ENCODE measurements around the gene CELF1.
"Not testable (repeated sequence)": the region's sequence is repeated elsewhere in the genome, so short reads cannot be mapped to it uniquely, and the experiment has no call there.

DNA sequence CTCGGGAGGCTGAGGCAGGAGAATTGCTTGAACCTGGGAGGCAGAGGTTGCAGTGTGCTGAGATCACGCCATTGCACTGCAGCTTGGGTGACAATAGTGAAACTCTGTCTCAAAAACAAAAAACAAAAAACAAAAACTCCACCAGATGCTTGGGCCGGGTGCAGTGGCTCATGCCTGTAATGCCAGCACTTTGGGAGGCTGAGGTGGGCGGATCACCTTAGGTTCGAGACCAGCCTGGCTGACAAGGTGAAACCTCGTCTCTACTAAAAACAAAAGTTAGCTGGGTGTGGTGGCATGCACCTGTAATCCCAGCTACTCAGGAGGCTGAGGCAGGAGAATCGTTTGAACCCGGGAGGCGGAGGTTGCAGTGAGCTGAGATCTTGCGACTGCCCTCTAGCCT is 11.4 kb upstream of the CELF1 start:
- TF ChIP-seq, protein P1, sequence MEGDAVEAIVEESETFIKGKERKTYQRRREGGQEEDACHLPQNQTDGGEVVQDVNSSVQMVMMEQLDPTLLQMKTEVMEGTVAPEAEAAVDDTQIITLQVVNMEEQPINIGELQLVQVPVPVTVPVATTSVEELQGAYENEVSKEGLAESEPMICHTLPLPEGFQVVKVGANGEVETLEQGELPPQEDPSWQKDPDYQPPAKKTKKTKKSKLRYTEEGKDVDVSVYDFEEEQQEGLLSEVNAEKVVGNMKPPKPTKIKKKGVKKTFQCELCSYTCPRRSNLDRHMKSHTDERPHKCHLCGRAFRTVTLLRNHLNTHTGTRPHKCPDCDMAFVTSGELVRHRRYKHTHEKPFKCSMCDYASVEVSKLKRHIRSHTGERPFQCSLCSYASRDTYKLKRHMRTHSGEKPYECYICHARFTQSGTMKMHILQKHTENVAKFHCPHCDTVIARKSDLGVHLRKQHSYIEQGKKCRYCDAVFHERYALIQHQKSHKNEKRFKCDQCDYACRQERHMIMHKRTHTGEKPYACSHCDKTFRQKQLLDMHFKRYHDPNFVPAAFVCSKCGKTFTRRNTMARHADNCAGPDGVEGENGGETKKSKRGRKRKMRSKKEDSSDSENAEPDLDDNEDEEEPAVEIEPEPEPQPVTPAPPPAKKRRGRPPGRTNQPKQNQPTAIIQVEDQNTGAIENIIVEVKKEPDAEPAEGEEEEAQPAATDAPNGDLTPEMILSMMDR (IDR thresholded peaks at IDR 0.05; ENCODE audit: insufficient read depth, low read length, poor library complexity, severe bottlenecking) = not testable (repeated sequence)
- not testable (repeated sequence) for TF ChIP-seq EZH2phosphoT487 (conservative IDR thresholded peaks at IDR 0.05; ENCODE audit: low read length)
